Osteoblast (primary cell): ENCODE measurements around the gene RBM33. TPM values are rescaled to one million over a fixed set of nuclear protein-coding genes. Genes with fewer than 3 reads are reported as not detected.
A peak's percentile ranks its signal among the peaks of the same experiment; 100 is the strongest.

ENCODE experiments used
- DNase-seq: peaks from one replicate; pipeline ENCODE4 v3.0.0; 2011; ENCODE audit warnings: low spot score, mixed read lengths; ENCODE audit not compliant: insufficient read length; ENCODE audit errors: missing footprints
- H2AFZ ChIP-seq: 2 replicates; pipeline ENCODE4 v1.6.0; 2011; ENCODE audit warnings: mild to moderate bottlenecking, low read length
- H3K27ac ChIP-seq: 2 replicates; pipeline ENCODE4 v1.5.1; 2011; ENCODE audit warnings: mild to moderate bottlenecking, low read depth, low read length, moderate library complexity
- H3K27me3 ChIP-seq: 2 replicates; pipeline ENCODE4 v1.6.0; 2012; ENCODE audit warnings: mild to moderate bottlenecking, control low read depth, inconsistent platforms, low read length, moderate library complexity; ENCODE audit not compliant: insufficient read depth
- H3K36me3 ChIP-seq: 2 replicates; pipeline ENCODE4 v1.5.1; 2011; ENCODE audit warnings: mild to moderate bottlenecking, low read length, control low read depth, moderate library complexity; ENCODE audit not compliant: insufficient read depth
- H3K4me1 ChIP-seq: 2 replicates; pipeline ENCODE4 v1.5.1; 2011; ENCODE audit warnings: mild to moderate bottlenecking, low read length, control low read depth, moderate library complexity; ENCODE audit not compliant: insufficient read depth
- H3K4me2 ChIP-seq: 2 replicates; pipeline ENCODE4 v1.6.0; 2011; ENCODE audit warnings: mild to moderate bottlenecking, low read length; ENCODE audit not compliant: insufficient read depth
- H3K4me3 ChIP-seq: fragments of 200-600 bp; sonication (generic); 3 replicates; pipeline ENCODE4 v1.5.1; 2012; ENCODE audit warnings: mild to moderate bottlenecking, low read length, inconsistent platforms; ENCODE audit not compliant: insufficient read depth
- H3K79me2 ChIP-seq: 2 replicates; pipeline ENCODE4 v1.6.0; 2012; ENCODE audit warnings: mild to moderate bottlenecking, low read length, control low read depth, inconsistent platforms; ENCODE audit not compliant: insufficient read depth
- H3K9me3 ChIP-seq: 2 replicates; pipeline ENCODE4 v1.5.1; 2011; ENCODE audit warnings: low read depth, low read length, control low read depth
- H4K20me1 ChIP-seq: 2 replicates; pipeline ENCODE4 v1.6.0; 2012; ENCODE audit warnings: mild to moderate bottlenecking, low read length, control low read depth; ENCODE audit not compliant: insufficient read depth
- CTCF ChIP-seq: IDR thresholded peaks from 2 replicates; pipeline ENCODE4 v1.5.1; 2011; ENCODE audit warnings: mild to moderate bottlenecking, low read depth, low read length, moderate library complexity; ENCODE audit errors: extremely low read depth
- total RNA-seq: library from RNA; depleted of rRNA; stranded (reverse); fragments of >200 nt; gene quantifications from 2 replicates; pipeline ENCODE4 v1.2.3, GENCODE V29; 2012

RBM33 gene
- total RNA-seq, 1 donor: 27.5 TPM

GRCh38 chr7:155821851-155822250, 177.4 kb downstream of the RBM33 start:
- H2AFZ ChIP-seq: no peak overlapping the region
- no peaks in the 10 kb centered on the region for H3K4me1 ChIP-seq
- no peaks in the 10 kb centered on the region for H3K79me2 ChIP-seq
- H3K36me3 ChIP-seq: no peaks in the 10 kb centered on the region
- H3K4me3 ChIP-seq: no peak overlapping the region
- H4K20me1 ChIP-seq: no peaks in the 10 kb centered on the region
- H3K27me3 ChIP-seq: no peaks in the 10 kb centered on the region
- TF ChIP-seq CTCF: no peak
- H3K27ac ChIP-seq: no peak overlapping the region
- DNase-seq: peak; percentile 44
- H3K9me3 ChIP-seq: no peaks in the 10 kb centered on the region
- H3K4me2 ChIP-seq: no peak overlapping the region

- DNase-seq: peak; percentile 84
- H4K20me1 ChIP-seq: no peaks in the 10 kb centered on the region
- H3K9me3 ChIP-seq: no peaks in the 10 kb centered on the region
- no peak overlapping the region for H2AFZ ChIP-seq
- H3K79me2 ChIP-seq: no peaks in the 10 kb centered on the region
- TF ChIP-seq CTCF: no peak
- no peak overlapping the region for H3K27ac ChIP-seq
- no peaks in the 10 kb centered on the region for H3K27me3 ChIP-seq
- no peak overlapping the region for H3K4me3 ChIP-seq
- H3K36me3 ChIP-seq: no peaks in the 10 kb centered on the region
- H3K4me2 ChIP-seq: no peak overlapping the region
- no peaks in the 10 kb centered on the region for H3K4me1 ChIP-seq
Measured at GRCh38 chr7:155824227-155824886, 179.9 kb downstream of the RBM33 start.

- no peak for TF ChIP-seq CTCF
- Histone ChIP-seq H4K20me1 (no peaks in the 10 kb centered on the region), H3K4me1 (no peaks in the 10 kb centered on the region), H3K4me3 (no peak overlapping the region), H3K79me2 (no peaks in the 10 kb centered on the region), H3K27ac (no peak overlapping the region), H3K4me2 (no peak overlapping the region), H3K27me3 (no peaks in the 10 kb centered on the region), H3K36me3 (no peaks in the 10 kb centered on the region), H3K9me3 (no peaks in the 10 kb centered on the region), H2AFZ (no peak overlapping the region)
- DNase-seq: no peak
Measured at GRCh38 chr7:155825336-155825735, 180.9 kb downstream of the RBM33 start.

- H3K79me2 ChIP-seq: no peaks in the 10 kb centered on the region
- DNase-seq: peak; percentile 32
- no peak overlapping the region for H3K4me3 ChIP-seq
- H3K4me2 ChIP-seq: no peak overlapping the region
- no peaks in the 10 kb centered on the region for H3K36me3 ChIP-seq
- no peak for TF ChIP-seq CTCF
- H3K27ac ChIP-seq: no peak overlapping the region
- no peaks in the 10 kb centered on the region for H3K4me1 ChIP-seq
- no peaks in the 10 kb centered on the region for H3K9me3 ChIP-seq
- no peaks in the 10 kb centered on the region for H4K20me1 ChIP-seq
- no peaks in the 10 kb centered on the region for H3K27me3 ChIP-seq
- no peak overlapping the region for H2AFZ ChIP-seq
Measured at GRCh38 chr7:155829796-155830470, 185.5 kb downstream of the RBM33 start.
